ENCODE results near the gene PRKAA2. TPM values are rescaled to one million over a fixed set of nuclear protein-coding genes. Genes with fewer than 3 reads are reported as not detected.

The PRKAA2 gene
- total RNA-seq, 2 experiments from 2014 or later: not detected

DNA sequence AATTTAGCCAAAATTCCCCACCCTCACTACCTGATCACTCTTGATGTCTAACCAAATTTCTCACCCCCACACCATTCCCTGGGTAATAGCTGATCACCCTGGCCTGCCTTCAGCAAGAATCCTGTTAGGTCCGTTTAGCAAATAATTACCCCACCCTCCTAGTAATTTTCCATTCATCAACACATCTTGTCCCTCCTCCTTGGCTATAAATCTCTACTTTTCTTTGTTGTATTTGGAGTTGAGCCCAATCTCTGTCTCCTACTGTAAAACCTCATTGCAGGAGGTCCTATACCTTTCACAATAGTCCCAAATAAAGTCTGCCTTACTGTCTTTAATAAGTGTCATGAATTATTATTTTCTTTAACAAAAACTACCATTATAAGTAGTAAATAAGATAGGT lies 6.9 kb upstream of the PRKAA2 start:
- no peaks in the 10 kb centered on the region for H3K36me3 Mint-ChIP-seq (ENCODE audit: low read depth)
- H3K9me3 Mint-ChIP-seq: no peaks in the 10 kb centered on the region
- H3K27ac Mint-ChIP-seq: no peak overlapping the region
- no peak overlapping the region for H3K4me3 Mint-ChIP-seq
- peaks cover 13% of the 10 kb centered on the region for H3K27me3 Mint-ChIP-seq (ENCODE audit: low read depth)
- intact Hi-C loops (cut with micrococcal nuclease): no loop called here
- H3K4me1 Mint-ChIP-seq (ENCODE audit: low read depth): no peaks in the 10 kb centered on the region
- DNase-seq: no peak
- CTCF ChIA-PET: no interaction called here

DNA sequence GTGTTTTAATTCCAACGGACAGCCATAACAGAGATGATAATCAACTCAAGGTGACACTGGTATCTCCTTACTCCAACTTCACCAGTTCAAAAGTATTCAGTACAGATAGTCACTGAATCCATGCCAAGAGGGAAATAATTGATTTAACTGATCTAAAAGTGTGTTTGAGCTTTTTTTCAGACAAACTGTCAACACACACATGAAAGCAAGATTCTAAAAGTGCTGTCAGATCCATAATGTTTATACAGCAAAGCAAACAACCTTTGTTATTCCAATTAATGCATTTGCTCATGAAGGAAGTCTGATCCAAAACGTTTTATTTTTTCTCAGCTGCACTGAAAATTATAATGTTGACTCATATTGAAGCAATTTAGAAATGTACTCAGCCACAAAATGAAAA lies 5.9 kb upstream of the PRKAA2 start:
- H3K27me3 Mint-ChIP-seq (ENCODE audit: low read depth): peaks cover 17% of the 10 kb centered on the region
- intact Hi-C loops (cut with micrococcal nuclease): no loop called here
- peaks cover under 1% of the 10 kb centered on the region for H3K4me1 Mint-ChIP-seq (ENCODE audit: low read depth)
- H3K9me3 Mint-ChIP-seq: no peaks in the 10 kb centered on the region
- no peak overlapping the region for H3K4me3 Mint-ChIP-seq
- H3K27ac Mint-ChIP-seq: no peak overlapping the region
- CTCF ChIA-PET: no interaction called here
- DNase-seq: no peak
- no peaks in the 10 kb centered on the region for H3K36me3 Mint-ChIP-seq (ENCODE audit: low read depth)

DNA sequence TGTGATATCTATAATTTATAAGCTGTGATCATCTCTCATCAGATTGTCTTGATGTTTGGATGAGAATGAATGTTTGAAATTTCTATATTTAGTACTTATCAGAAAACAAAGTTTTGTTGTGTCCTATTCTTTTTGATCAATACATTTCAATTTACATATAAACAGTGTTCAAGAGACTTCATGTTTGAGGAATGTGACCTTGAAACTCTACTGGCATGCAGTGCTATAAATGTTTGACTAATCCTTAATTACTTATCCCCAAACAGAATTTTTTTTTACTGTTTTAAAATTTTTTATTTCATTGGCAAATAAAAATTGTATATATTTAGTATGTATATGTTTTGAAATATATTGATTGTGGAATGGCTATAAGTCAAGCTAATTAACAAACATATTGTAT lies 1.5 kb upstream of the PRKAA2 start:
- Mint-ChIP-seq H3K27me3 (ENCODE audit: low read depth) (peaks cover 50% of the 10 kb centered on the region), H3K27ac (no peak overlapping the region), H3K4me1 (ENCODE audit: low read depth) (peaks cover 12% of the 10 kb centered on the region), H3K9me3 (no peaks in the 10 kb centered on the region), H3K4me3 (no peak overlapping the region), H3K36me3 (ENCODE audit: low read depth) (no peaks in the 10 kb centered on the region)
- DNase-seq: no peak
- CTCF ChIA-PET: no interaction called here
- intact Hi-C loops (cut with micrococcal nuclease): no loop called here

DNA sequence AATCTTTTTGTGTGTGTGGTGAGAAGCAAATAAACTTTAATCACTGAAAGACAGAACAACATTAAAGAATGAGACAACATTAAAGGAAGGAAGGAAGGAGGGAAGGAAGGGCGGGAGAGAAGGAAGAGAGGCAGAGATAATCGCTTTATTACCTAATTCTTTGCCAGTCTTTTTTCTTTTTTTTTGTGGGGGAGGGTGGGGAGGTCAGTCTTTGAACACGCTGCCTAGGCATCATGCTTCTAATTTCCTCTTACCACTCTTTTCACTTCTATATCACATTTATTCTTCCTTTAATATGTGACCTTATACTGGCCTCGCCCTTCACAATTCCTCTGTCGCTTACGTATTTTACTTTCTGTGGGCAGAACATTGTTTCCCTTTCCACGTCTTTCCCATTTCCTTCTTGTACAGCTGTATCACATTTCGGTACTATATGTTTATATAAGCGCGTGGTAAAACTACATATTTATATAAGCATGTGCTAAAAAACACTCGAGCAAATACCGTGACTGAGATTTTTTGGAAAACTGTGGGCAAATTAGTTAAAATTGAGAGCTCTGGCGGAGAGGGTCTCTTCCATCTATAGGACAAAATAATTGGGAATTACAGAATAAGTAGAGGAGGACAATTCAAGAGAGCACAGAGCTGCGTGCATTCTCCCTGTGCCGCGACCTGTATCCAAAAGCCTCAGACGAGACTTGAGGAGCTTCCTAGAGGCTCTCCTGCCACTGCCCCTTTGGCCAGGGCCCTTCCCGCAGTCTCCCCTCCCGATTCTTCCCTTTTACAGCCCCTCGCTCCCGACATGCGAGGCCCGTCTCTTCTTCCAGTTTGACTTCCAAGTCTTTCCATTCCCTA lies 823 bp upstream of the PRKAA2 start:
- Mint-ChIP-seq H3K4me1 (ENCODE audit: low read depth) (peaks cover 12% of the 10 kb centered on the region), H3K27ac (no peak overlapping the region), H3K4me3 (peak overlapping the region; percentile 52), H3K36me3 (ENCODE audit: low read depth) (no peaks in the 10 kb centered on the region), H3K27me3 (ENCODE audit: low read depth) (peaks cover 50% of the 10 kb centered on the region), H3K9me3 (no peaks in the 10 kb centered on the region)
- intact Hi-C loops (cut with micrococcal nuclease): no loop called here
- no peak for DNase-seq
- CTCF ChIA-PET: no interaction called here

DNA sequence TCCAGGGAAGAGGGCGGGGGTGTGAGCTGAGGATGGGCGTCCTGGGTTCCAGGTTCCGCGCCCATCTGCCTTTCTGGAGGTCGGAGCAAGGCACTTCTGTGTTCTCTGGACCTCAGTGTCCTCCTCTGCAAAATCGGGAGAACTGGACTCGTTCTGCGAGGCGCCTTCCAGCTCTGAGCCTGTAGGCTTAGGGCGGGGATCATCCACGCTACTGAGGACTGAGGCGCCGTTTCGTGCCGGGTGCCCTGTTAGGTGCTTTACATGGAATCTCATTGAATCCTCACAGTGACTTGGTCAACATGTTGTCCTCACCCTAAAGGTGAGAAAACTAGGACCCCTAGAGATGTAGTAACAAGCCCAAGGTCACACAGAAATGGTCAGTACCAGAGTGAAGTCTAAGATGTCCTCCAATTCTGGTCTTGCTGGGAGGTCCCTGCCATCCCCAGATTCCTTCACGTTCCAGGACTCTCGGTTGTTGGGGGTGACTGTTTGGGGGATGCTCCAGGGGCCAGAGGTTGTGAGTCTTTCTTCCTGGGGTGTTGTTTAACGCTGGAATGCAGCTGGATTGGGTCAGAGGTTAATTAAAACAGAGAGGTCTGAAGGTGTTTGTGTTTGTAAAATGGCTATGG lies 677 bp downstream of the PRKAA2 start:
- CTCF ChIA-PET: no interaction called here
- H3K27ac Mint-ChIP-seq: no peak overlapping the region
- no peak for DNase-seq
- peaks cover 47% of the 10 kb centered on the region for H3K27me3 Mint-ChIP-seq (ENCODE audit: low read depth)
- intact Hi-C loops (cut with micrococcal nuclease): no loop called here
- H3K36me3 Mint-ChIP-seq (ENCODE audit: low read depth): no peaks in the 10 kb centered on the region
- H3K4me3 Mint-ChIP-seq: peak overlapping the region; percentile 51
- peaks cover 12% of the 10 kb centered on the region for H3K4me1 Mint-ChIP-seq (ENCODE audit: low read depth)
- H3K9me3 Mint-ChIP-seq: no peaks in the 10 kb centered on the region

DNA sequence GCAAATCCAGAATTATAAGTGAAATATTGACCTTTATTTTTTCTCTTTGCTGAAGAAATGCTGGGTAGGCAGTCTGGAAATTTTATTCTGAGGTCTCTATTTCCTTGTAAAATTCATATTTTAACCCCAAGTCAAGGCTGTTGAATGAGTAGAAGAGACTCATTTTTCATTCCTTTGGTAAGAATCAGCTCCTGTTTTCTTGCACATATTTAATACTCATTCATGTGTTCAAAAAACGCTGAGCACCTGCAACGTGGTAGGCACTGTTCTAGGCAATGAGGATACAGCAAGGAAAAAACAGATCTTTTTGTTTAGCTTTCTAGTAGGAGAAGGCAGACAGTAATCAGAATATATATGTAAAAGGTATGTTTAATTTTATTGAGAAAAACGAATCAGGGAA lies 1.5 kb downstream of the PRKAA2 start:
- intact Hi-C loops (cut with micrococcal nuclease): no loop called here
- Mint-ChIP-seq H3K4me3 (no peak overlapping the region), H3K27ac (no peak overlapping the region), H3K9me3 (no peaks in the 10 kb centered on the region), H3K27me3 (ENCODE audit: low read depth) (peaks cover 46% of the 10 kb centered on the region), H3K4me1 (ENCODE audit: low read depth) (peaks cover 12% of the 10 kb centered on the region), H3K36me3 (ENCODE audit: low read depth) (no peaks in the 10 kb centered on the region)
- DNase-seq: no peak
- CTCF ChIA-PET: interaction anchor here (0.7 kb wide), 1 partner anchor 500 kb away, joined by 3 read pairs; no protein-coding TSS in a partner anchor

DNA sequence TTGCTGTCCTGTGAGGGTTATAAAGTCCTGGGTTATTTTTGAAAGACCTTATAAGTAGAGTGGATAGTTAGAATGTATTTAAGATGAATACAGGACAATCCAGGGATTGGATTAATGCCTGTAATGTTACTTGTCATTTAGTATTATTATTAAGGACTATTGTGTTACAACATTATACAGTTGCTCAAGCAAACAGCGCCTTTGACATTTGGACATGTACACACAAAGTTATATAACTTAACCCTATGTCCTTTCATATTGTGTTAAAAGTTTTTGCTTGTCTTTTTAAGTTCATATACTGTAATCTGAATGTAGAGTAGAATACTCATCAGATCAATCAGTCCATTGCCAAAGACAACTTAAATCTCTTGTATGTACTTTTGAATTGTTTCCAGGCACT lies 2.0 kb downstream of the PRKAA2 start:
- no peak overlapping the region for H3K4me3 Mint-ChIP-seq
- H3K36me3 Mint-ChIP-seq (ENCODE audit: low read depth): no peaks in the 10 kb centered on the region
- intact Hi-C loops (cut with micrococcal nuclease): no loop called here
- H3K9me3 Mint-ChIP-seq: no peaks in the 10 kb centered on the region
- peaks cover 42% of the 10 kb centered on the region for H3K27me3 Mint-ChIP-seq (ENCODE audit: low read depth)
- DNase-seq: no peak
- CTCF ChIA-PET: interaction anchor here (0.7 kb wide), 1 partner anchor 499 kb away, joined by 3 read pairs; no protein-coding TSS in a partner anchor
- H3K27ac Mint-ChIP-seq: no peak overlapping the region
- H3K4me1 Mint-ChIP-seq (ENCODE audit: low read depth): peaks cover 12% of the 10 kb centered on the region

DNA sequence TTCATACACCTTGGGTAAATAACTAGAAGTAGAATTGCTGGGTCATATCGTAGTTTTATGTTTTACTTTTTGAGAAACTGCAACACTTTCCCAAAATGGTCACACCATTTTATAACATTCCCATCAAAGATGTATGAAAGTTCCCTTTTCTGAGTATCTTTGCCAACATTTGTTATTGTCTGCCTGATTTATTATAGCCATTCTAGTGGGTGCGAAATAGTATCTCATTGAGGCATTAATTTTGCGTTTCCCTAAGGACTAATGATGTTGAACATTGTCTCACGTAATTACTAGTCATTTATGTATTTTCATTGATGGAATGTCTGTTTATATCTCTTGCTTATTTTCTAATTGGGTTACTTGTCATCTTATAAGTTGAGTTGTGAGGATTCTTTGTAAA lies 3.4 kb downstream of the PRKAA2 start:
- no peak overlapping the region for H3K27ac Mint-ChIP-seq
- H3K4me1 Mint-ChIP-seq (ENCODE audit: low read depth): peaks cover 12% of the 10 kb centered on the region
- H3K36me3 Mint-ChIP-seq (ENCODE audit: low read depth): no peaks in the 10 kb centered on the region

DNA sequence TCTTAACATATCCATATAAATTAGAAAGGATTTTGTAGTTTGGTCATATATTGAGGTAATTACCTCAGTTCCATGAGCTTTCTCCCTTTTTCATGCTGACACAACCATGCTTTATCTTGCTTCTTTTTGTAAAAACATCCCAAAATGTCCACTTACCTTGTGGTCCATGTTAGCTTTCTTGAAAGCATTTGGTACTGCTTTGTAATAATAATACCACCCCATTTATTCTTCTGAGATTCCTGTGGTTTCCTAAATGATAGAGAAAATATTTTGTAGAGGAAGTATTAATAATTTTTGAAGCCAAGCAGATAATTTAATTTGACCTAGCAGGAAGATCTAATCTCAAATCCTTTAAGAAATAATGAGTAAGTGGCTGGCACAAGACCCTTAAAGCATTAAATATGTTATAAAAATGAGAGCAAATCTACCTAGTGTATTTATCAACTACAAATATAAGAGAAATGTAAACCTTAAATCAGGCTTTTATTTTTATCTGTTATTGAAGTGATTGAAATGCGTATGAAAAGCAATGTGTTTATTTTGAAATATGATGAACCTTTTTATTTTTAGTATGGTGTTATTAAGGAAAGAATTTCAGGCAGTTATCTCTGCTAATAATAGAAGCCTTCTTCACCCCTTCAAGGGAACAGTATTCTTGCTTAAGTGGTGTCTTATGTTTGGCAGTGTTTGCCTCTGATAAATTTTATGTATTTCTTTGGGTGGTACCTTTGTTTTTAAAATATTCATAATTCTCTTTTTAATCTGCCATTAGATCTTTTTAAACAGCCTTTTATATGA lies 9.2 kb downstream of the PRKAA2 start:
- Mint-ChIP-seq H3K36me3 (ENCODE audit: low read depth) (no peaks in the 10 kb centered on the region), H3K27ac (no peak overlapping the region), H3K9me3 (peaks cover 14% of the 10 kb centered on the region), H3K4me1 (ENCODE audit: low read depth) (no peaks in the 10 kb centered on the region), H3K27me3 (ENCODE audit: low read depth) (peaks cover 2% of the 10 kb centered on the region), H3K4me3 (no peak overlapping the region)
- CTCF ChIA-PET: no interaction called here
- no peak for DNase-seq
- intact Hi-C loops (cut with micrococcal nuclease): no loop called here

More for the DNA sequence above, 3.4 kb downstream of the PRKAA2 start:
- Mint-ChIP-seq H3K4me3 (no peak overlapping the region), H3K9me3 (peaks cover 1% of the 10 kb centered on the region), H3K27me3 (ENCODE audit: low read depth) (peaks cover 41% of the 10 kb centered on the region)
- CTCF ChIA-PET: no interaction called here
- no peak for DNase-seq
- intact Hi-C loops (cut with micrococcal nuclease): no loop called here

DNA sequence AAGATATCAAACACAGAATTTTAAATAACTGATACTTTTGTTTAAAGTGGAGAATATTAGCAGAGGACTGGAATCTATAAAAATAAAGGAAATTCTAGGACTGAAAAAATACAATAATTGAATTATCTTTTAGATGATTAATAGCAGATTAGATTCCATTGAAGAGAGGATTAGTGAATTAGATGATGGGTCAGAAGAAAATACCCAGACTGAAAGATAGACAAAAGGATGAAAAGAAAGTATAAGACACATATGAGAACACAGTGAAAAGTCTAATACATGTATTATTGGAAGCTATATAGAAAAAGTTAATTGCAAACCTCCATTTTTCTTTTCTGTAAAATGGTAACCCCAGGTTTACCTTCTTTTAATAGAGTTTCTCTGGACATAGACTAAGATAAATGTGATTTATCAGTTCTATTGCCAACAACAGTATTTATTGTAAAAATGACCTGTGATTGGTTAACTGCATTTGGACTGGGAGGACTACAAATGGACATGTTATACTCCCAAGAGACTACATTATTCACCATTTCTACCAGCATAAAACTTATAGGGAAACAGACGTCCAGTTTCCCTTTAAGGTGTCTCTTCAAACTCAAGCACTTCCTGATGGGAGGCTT lies 11.0 kb downstream of the PRKAA2 start:
- H3K4me1 Mint-ChIP-seq (ENCODE audit: low read depth): no peaks in the 10 kb centered on the region
- peaks cover 2% of the 10 kb centered on the region for H3K27me3 Mint-ChIP-seq (ENCODE audit: low read depth)
- CTCF ChIA-PET: no interaction called here
- intact Hi-C loops (cut with micrococcal nuclease): no loop called here
- no peak for DNase-seq
- peaks cover 14% of the 10 kb centered on the region for H3K9me3 Mint-ChIP-seq
- H3K36me3 Mint-ChIP-seq (ENCODE audit: low read depth): no peaks in the 10 kb centered on the region
- no peak overlapping the region for H3K27ac Mint-ChIP-seq
- no peak overlapping the region for H3K4me3 Mint-ChIP-seq

DNA sequence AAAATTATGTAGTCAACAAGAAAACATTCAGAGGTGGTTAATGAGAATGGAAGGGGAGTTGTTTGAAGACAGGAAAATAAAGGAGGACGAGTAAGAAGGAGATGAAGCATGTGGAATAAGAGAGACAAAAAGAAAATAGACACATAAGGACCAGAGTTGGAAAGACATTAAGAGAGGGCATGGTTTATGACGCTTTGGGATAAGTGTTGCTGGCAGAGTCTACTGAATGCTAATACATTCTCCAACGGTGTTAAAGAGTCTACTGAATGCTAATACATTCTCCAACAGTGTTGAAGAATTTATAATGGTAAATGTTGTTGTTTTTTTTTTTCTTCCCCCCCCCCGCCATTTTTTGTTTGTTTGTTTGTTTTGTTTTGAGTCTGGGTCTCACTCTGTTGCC lies 13.1 kb downstream of the PRKAA2 start:
- H3K4me1 Mint-ChIP-seq (ENCODE audit: low read depth): no peaks in the 10 kb centered on the region
- intact Hi-C loops (cut with micrococcal nuclease): no loop called here
- no peak overlapping the region for H3K27ac Mint-ChIP-seq
- peaks cover 12% of the 10 kb centered on the region for H3K9me3 Mint-ChIP-seq
- H3K27me3 Mint-ChIP-seq (ENCODE audit: low read depth): peaks cover 2% of the 10 kb centered on the region
- H3K36me3 Mint-ChIP-seq (ENCODE audit: low read depth): no peaks in the 10 kb centered on the region
- H3K4me3 Mint-ChIP-seq: no peak overlapping the region
- CTCF ChIA-PET: no interaction called here
- no peak for DNase-seq

DNA sequence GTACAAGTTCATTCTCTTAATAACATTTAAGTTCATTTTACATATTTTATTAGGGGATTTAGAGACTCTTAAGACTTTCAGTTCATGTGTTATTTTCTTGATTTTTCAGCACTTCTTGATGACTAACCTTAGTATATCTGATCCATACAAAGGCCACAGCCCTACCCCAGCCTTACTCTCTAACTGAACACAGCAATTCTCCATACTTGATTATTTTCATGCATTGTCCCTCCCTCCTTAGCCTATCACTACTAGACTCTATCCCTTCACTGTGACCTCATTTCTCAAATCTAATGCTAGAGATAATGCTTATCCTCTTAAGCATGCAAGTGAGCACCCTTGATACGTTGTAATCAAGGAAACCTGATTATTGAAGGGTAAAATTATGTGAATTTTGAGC lies 15.2 kb downstream of the PRKAA2 start:
- no peak overlapping the region for H3K4me3 Mint-ChIP-seq
- no peak for DNase-seq
- no peaks in the 10 kb centered on the region for H3K36me3 Mint-ChIP-seq (ENCODE audit: low read depth)
- H3K4me1 Mint-ChIP-seq (ENCODE audit: low read depth): no peaks in the 10 kb centered on the region
- intact Hi-C loops (cut with micrococcal nuclease): no loop called here
- peaks cover 12% of the 10 kb centered on the region for H3K9me3 Mint-ChIP-seq
- H3K27me3 Mint-ChIP-seq (ENCODE audit: low read depth): peaks cover 2% of the 10 kb centered on the region
- no peak overlapping the region for H3K27ac Mint-ChIP-seq
- CTCF ChIA-PET: no interaction called here
